NCI-H748 (cell line): ENCODE results near the gene OR10P1.

Source experiments
- DNase-seq: peaks from one replicate; lab custom pipeline; 2025; ENCODE audit not compliant: unreplicated experiment; lab: John Stamatoyannopoulos, UW

OR10P1 gene

GRCh38 chr12:55651299-55651683 is 14.6 kb downstream of the OR10P1 start:
- DNase-seq, result no peak

GRCh38 chr12:55652352-55652751 is 15.7 kb downstream of the OR10P1 start:
- DNase-seq, result no peak

GRCh38 chr12:55653031-55653430 is 16.3 kb downstream of the OR10P1 start:
- DNase-seq, result no peak

DNA sequence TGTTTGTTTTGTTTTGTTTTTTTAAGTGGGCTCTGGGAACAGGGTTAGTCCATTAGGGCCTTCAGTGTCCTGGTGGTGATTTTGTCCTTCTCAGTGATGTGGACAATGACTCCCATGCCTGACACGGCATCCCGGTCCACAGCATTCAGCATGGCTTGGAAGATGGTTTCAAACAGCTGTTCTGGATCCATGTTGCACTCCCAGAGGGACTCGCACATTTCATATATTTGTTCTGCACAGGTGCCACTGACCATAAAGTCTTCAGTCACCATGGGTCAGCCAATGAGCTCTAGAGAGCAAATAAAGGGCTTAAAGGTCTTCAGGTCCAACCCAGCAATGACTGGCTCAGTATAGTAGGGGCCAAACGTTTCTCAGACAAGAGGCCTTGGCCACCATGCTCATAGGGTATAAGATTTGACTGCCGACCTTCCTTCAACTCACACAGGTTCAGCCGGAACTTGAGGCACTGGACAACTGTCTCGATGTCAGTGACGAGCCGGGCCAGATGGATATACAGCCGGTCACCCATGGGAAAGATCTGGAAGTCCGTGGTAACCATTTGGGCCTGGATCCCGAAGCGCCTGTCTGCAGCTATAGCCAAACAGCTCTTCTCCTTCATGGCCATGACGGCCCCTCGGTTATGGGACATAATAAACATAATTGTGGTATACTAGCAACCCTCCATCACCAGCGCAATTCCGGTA is 18.0 kb downstream of the OR10P1 start:
- DNase-seq, result no peak

DNA sequence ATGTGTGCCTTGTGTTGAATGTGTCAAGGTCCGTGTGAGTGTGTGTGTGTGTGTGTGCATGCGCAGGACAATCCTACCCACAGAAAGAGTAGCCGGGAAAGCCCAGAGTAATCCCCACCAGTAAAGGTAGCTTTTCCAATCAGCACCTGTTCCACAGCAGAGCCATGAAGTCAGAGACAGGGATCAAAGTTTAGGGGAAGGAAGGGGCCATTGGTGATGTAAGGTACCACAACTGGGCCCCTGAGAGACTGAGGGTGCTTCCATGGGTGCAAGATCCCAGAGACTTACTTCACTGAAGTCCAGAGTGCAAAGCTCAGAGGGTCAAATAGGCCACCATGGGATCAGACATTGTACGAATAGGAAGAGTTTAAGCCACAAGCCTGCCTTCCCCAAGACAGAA is 20.5 kb downstream of the OR10P1 start:
- DNase-seq, result no peak

GRCh38 chr12:55658212-55658611 is 21.5 kb downstream of the OR10P1 start:
- DNase-seq, result no peak

DNA sequence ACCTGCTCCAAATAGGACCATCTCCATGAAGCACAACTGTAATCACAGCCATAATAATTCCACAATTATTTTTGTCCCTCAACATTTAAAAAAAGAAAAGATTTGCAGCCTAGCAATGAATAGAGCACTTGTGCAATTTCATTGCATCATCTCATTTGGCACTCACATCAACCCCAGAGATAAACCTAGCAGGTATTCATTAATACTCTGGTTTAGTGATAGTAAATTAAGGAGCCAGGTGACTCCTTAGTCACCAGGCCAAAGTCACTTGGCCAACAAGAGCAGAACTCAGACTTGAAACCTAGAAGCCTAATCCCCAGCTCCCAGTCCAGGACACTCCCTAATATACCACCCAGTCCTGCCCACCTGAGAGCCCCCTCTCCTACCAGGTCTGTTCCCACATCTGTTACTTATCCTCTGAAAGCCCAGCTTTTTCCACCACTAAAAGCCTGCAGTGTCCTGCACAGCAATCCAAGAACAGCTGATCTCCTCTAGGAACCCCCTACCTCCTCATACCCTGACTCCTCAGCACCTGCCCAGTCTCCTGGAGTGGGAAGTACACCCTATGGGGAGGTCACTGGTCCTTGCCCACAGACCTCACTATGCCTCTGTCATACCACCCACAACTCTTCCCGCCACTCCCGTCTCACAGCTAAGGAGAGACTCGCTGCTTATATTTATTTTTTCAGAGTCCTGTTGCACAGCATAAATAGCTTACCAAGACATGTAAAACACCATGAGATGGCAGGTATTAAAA is 22.1 kb downstream of the OR10P1 start:
- DNase-seq, result no peak

DNA sequence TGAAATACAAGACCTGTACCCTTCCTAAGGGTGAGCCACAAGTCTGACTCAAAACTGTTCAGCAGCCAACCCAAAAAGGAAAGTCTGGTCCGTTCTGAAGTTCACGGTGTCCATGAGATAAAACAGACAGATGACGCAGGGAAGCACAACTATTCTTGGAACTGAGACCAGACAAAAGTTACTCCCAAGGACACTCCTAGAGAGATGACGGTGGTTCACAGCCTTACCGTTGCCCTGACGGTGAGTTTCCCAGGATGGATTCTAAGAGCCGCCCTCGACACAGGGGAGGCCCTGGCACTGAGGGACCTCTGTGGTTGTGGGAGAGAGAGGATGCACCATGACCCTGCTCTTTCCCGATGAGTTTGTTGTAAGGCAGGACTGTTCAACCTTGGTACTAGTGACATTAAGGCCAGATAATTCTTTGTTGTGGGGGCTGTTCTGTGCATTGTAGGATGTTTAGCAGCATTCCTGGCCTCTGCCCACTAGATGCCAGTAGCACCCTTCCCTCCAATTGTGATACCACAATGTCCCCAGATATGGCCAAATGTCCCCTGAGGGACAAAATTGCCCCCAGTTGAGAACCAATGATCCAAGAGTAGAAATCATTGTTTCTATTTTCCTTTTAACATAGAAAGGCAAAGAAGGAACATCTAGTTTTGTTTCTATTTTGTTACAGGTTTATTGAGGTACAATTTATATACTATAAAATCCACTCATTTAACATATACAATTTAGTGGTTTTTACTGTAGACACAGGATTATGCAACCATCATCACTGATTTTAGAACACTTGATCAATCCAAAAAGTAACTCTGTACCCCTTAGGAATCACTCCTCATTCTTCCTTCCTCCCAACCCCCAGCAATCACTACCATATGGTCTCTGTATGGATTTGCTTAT is 23.0 kb downstream of the OR10P1 start:
- DNase-seq, result peak; percentile 42

- no peak for DNase-seq
These were observed 26.7 kb downstream of the OR10P1 start for GRCh38 chr12:55663391-55663790.

- no peak for DNase-seq
These were observed 28.1 kb downstream of the OR10P1 start for GRCh38 chr12:55664826-55665225.

DNA sequence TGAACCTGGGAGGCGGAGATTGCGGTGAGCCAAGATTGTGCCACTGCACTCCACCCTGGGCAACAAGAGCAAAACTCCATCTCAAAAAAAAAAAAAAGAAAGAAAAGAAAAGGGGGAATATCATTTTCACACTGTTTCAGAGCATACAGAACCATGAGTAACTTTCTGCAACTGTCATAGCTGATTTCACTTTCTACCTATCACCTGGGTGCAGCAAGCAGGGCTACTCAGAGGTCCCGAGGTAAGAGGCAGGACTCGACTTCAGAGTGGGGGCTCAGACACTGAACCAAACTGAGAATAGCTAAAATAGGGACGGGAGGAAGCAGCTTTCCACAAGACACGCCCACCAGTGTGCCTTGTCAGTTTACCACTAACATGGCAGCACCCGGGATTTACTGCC is 29.8 kb downstream of the OR10P1 start:
- no peak for DNase-seq

GRCh38 chr12:55670276-55670675 is 33.6 kb downstream of the OR10P1 start:
- no peak for DNase-seq

- DNase-seq, result no peak
These were observed 35.1 kb downstream of the OR10P1 start for GRCh38 chr12:55671746-55672145.

- no peak for DNase-seq
These were observed 36.9 kb downstream of the OR10P1 start for GRCh38 chr12:55673638-55674037.

DNA sequence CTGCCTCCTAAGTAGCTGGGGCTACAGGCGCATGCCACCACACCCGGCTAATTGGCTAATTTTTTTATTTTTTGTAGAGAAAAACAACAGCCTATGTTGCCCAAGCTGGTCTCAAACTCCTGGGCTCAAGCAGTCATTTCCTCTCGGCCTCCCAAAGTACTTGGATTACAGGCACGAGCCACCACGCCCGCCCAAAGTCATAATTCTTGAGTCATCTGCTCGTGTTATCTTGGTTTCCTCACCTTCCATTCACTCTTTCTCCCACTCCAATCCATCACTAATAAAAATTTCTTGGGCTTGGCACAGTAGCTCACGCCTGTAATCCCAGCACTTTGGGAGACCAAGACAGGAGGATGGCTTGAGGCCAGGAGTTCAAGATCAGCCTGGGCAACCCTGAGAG is 39.0 kb downstream of the OR10P1 start:
- DNase-seq, result no peak

GRCh38 chr12:55676707-55677106 is 40.0 kb downstream of the OR10P1 start:
- DNase-seq, result no peak

- DNase-seq, result no peak
These were observed 43.0 kb downstream of the OR10P1 start for GRCh38 chr12:55679691-55680090.

DNA sequence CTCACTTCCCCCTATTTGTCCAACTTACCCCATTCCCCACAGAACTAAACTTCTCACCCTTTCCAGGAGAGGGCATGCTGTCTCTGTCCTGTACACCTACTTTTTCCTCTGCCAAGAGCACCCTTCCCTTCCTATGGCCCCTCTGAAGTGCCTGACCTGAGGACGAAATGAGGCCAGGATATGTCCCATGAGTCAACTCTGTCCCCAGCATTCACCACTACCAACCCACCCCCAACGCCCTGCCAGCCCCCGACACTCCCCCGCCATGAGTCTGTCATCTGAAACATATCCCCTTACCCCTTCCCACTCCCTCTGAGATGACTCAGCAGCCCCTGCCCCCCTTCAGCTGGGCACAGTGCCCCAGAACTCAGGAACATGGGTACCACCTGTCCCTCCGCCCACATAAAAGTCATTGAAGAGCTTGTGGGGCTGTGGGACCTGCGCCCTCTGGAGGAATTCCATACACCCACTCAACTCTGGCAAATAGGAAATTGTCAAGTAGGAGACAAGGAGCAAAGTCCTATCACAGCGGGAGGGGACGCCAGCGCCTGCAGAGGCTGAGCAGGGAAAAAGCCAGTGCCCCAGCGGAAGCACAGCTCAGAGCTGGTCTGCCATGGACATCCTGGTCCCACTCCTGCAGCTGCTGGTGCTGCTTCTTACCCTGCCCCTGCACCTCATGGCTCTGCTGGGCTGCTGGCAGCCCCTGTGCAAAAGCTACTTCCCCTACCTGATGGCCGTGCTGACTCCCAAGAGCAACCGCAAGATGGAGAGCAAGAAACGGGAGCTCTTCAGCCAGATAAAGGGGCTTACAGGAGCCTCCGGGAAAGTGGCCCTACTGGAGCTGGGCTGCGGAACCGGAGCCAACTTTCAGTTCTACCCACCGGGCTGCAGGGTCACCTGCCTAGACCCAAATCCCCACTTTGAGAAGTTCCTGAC is 44.7 kb downstream of the OR10P1 start:
- peak; percentile 20 for DNase-seq

DNA sequence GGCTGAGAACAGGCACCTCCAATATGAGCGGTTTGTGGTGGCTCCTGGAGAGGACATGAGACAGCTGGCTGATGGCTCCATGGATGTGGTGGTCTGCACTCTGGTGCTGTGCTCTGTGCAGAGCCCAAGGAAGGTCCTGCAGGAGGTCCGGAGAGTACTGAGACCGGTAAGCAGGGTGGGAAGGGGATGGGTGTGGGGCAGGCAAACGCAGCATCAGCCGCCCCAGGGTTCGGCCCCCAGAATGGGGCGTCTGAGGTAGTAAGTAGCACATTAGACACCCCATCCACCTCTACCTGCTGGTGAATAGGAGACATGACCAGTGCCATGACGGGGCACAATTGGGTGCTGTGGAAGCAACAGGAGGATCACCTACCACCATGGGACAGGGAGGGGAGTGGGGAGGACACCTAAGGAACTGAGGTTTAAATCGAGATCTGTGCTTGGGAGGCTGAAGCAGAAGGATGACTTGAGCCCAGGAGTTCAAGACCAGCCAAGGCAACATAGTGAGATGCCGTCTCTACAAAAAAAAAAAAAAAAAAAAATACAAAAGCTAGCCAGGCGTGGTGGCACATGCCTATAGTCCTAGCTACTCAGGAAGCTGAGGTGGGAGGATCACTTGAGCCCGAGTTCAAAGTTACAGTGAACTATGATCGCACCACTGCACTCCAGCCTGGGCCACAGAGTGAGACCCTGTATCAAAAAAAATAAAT is 45.5 kb downstream of the OR10P1 start:
- DNase-seq, result no peak

DNA sequence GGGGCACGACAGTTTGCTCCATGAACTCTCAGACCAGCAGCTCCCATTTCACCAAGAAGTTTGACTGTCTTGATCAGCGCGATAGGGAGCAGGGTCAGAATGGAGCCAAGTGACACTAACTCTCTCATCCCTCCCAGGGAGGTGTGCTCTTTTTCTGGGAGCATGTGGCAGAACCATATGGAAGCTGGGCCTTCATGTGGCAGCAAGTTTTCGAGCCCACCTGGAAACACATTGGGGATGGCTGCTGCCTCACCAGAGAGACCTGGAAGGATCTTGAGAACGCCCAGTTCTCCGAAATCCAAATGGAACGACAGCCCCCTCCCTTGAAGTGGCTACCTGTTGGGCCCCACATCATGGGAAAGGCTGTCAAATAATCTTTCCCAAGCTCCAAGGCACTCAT is 47.0 kb downstream of the OR10P1 start:
- no peak for DNase-seq
